Measurements from ENCODE around the gene CFAP221.

DNA sequence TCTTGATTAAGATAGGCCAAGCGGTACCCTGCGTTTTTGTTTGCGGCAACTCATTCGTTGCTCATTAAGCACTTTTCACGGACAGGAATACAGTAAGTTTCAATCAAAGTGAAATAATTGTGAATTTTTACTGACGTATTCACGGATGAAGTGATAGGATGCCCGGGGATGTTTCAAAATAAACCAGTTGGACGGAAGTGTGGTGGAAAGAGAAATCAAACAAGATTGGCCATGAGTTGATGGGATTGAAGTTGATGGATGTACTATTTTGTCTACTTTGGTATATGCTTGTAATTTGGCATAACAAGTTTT is 135.2 kb downstream of the CFAP221 start:
- TF ChIP-seq, protein P1, sequence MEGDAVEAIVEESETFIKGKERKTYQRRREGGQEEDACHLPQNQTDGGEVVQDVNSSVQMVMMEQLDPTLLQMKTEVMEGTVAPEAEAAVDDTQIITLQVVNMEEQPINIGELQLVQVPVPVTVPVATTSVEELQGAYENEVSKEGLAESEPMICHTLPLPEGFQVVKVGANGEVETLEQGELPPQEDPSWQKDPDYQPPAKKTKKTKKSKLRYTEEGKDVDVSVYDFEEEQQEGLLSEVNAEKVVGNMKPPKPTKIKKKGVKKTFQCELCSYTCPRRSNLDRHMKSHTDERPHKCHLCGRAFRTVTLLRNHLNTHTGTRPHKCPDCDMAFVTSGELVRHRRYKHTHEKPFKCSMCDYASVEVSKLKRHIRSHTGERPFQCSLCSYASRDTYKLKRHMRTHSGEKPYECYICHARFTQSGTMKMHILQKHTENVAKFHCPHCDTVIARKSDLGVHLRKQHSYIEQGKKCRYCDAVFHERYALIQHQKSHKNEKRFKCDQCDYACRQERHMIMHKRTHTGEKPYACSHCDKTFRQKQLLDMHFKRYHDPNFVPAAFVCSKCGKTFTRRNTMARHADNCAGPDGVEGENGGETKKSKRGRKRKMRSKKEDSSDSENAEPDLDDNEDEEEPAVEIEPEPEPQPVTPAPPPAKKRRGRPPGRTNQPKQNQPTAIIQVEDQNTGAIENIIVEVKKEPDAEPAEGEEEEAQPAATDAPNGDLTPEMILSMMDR (conservative IDR thresholded peaks at IDR 0.05; ENCODE audit: low read length), result no peak
- TF ChIP-seq EZH2phosphoT487 (IDR thresholded peaks at IDR 0.05; ENCODE audit: borderline replicate concordance), result no peak
